Fibroblast of lung (primary cell): ENCODE data around the gene CLEC16A. TPM values are rescaled to one million over a fixed set of nuclear protein-coding genes. Genes with fewer than 3 reads are reported as not detected.
A peak's percentile ranks its signal among the peaks of the same experiment; 100 is the strongest.

Experiments
- DNase-seq, 2 donors: peaks; one replicate each; pipeline versions ENCODE4 v3.0.0 to v3.0.0-alpha.2; 2010; ENCODE audit warnings: low read depth in 2 of 2
- H2AFZ ChIP-seq: 2 replicates; pipeline ENCODE4 v1.5.1; 2012; ENCODE audit warnings: low read length, control low read depth, inconsistent platforms
- H3K27ac ChIP-seq: 2 replicates; pipeline ENCODE4 v1.5.1; 2011; ENCODE audit warnings: low read length, control low read depth; ENCODE audit not compliant: insufficient read depth
- H3K27me3 ChIP-seq: 2 replicates; pipeline ENCODE4 v1.5.1; 2011; ENCODE audit warnings: mild to moderate bottlenecking, low read length; ENCODE audit not compliant: control insufficient read depth, insufficient read depth
- H3K36me3 ChIP-seq: 2 replicates; pipeline ENCODE4 v1.5.1; 2011; ENCODE audit warnings: low read length; ENCODE audit not compliant: control insufficient read depth, insufficient read depth
- H3K4me1 ChIP-seq: 2 replicates; pipeline ENCODE4 v1.5.1; 2011; ENCODE audit warnings: low read length; ENCODE audit not compliant: control insufficient read depth, insufficient read depth; ENCODE audit errors: extremely low read depth
- H3K4me2 ChIP-seq: 2 replicates; pipeline ENCODE4 v1.5.1; 2011; ENCODE audit warnings: low read length, control low read depth; ENCODE audit not compliant: insufficient read depth; ENCODE audit errors: extremely low read depth
- H3K4me3 ChIP-seq, 4 experiments: fragments of 200-600 bp in 1 of 4; sonication (generic) in 1 of 4; replicated peaks in 1 of 4; 2 replicates each; pipeline ENCODE4 v1.5.1; 2011 to 2016; ENCODE audit warnings: low read length in 4 of 4, low read depth in 3 of 4, mild to moderate bottlenecking in 3 of 4, control low read depth in 2 of 4, inconsistent platforms in 1 of 4, mixed read lengths in 1 of 4; ENCODE audit not compliant: insufficient read depth in 1 of 4; ENCODE audit errors: control extremely low read depth in 1 of 4
- H3K79me2 ChIP-seq: 2 replicates; pipeline ENCODE4 v1.5.1; 2012; ENCODE audit warnings: mild to moderate bottlenecking, low read length, inconsistent platforms; ENCODE audit not compliant: control insufficient read depth, insufficient read depth
- H3K9ac ChIP-seq: 2 replicates; pipeline ENCODE4 v1.5.1; 2011; ENCODE audit warnings: mild to moderate bottlenecking, low read length, control low read depth; ENCODE audit not compliant: insufficient read depth
- H3K9me3 ChIP-seq: 2 replicates; pipeline ENCODE4 v1.5.1; 2012; ENCODE audit warnings: low read depth, low read length; ENCODE audit not compliant: control insufficient read depth, insufficient read depth
- H4K20me1 ChIP-seq: 2 replicates; pipeline ENCODE4 v1.5.1; 2011; ENCODE audit warnings: low read length; ENCODE audit not compliant: control insufficient read depth, insufficient read depth; ENCODE audit errors: extremely low read depth
- CTCF ChIP-seq, 2 donors: IDR thresholded peaks in 1 of 2; conservative IDR thresholded peaks in 1 of 2; 1 replicate in 1 of 2; 2 replicates in 1 of 2; pipeline ENCODE4 v1.5.1; 2011 to 2012; ENCODE audit warnings: low read length in 2 of 2, control low read depth in 1 of 2, inconsistent platforms in 1 of 2, low read depth in 1 of 2, mild to moderate bottlenecking in 1 of 2
- EZH2 ChIP-seq: IDR thresholded peaks from 2 replicates; pipeline ENCODE4 v1.5.1; 2012; ENCODE audit warnings: low read length, control low read depth, mild to moderate bottlenecking; ENCODE audit errors: missing control alignments
- polyA plus RNA-seq, 2 donors: library from polyadenylated mRNA; depleted of rRNA in 1 of 2; stranded (reverse) in 1 of 2; unstranded in 1 of 2; fragments of >200 nt; gene quantifications; 2 replicates each; pipeline ENCODE4 v1.2.1, GENCODE V29; 2011 to 2012; ENCODE audit warnings: missing spikeins in 1 of 2
- total RNA-seq: library from RNA; depleted of rRNA; stranded (reverse); fragments of >200 nt; gene quantifications from 2 replicates; pipeline ENCODE4 v1.2.1, GENCODE V29; 2014

The CLEC16A gene
- total and polyA plus RNA-seq, 2 donors (not counting 1 experiment from before 2014, with no cell fraction given): 9.1 to 22.0 TPM

GRCh38 chr16:11004351-11004750 is 60.0 kb downstream of the CLEC16A start:
- Histone ChIP-seq H3K9me3 (no peaks in the 10 kb centered on the region), H3K36me3 (peaks cover 3% of the 10 kb centered on the region), H2AFZ (no peak overlapping the region), H3K4me3 (no peak overlapping the region), H4K20me1 (no peaks in the 10 kb centered on the region), H3K79me2 (no peaks in the 10 kb centered on the region), H3K27me3 (no peaks in the 10 kb centered on the region), H3K4me2 (peak overlapping the region; percentile 42), H3K27ac (peak overlapping the region; percentile 73), H3K4me1 (peaks cover 23% of the 10 kb centered on the region), H3K9ac (no peak overlapping the region)
- TF ChIP-seq EZH2 (no peak), CTCF (conservative IDR thresholded peaks at IDR 0.05 in 1 of 2, IDR thresholded peaks at IDR 0.05 in 1 of 2; ENCODE audit: low read depth in 1 of 2, low read length in 2 of 2) (no peak)
- DNase-seq: peak in 1 of 2 donors; percentile 74

- Histone ChIP-seq H2AFZ (no peak overlapping the region), H3K4me1 (peaks cover 23% of the 10 kb centered on the region), H3K27me3 (no peaks in the 10 kb centered on the region), H3K27ac (peak overlapping the region; percentile 73), H3K9me3 (no peaks in the 10 kb centered on the region), H3K79me2 (no peaks in the 10 kb centered on the region), H3K4me2 (peak overlapping the region; percentile 42), H4K20me1 (no peaks in the 10 kb centered on the region), H3K36me3 (peaks cover 3% of the 10 kb centered on the region), H3K4me3 (no peak overlapping the region), H3K9ac (no peak overlapping the region)
- TF ChIP-seq CTCF (conservative IDR thresholded peaks at IDR 0.05 in 1 of 2, IDR thresholded peaks at IDR 0.05 in 1 of 2; ENCODE audit: low read depth in 1 of 2, low read length in 2 of 2): no peak
- TF ChIP-seq EZH2: no peak
- peak; percentile 51 to 82 for DNase-seq
Observed at GRCh38 chr16:11004973-11005610, 60.7 kb downstream of the CLEC16A start.

- peak; percentile 42 to 63 for DNase-seq
- TF ChIP-seq EZH2 (no peak), CTCF (conservative IDR thresholded peaks at IDR 0.05 in 1 of 2, IDR thresholded peaks at IDR 0.05 in 1 of 2; ENCODE audit: low read depth in 1 of 2, low read length in 2 of 2) (no peak)
- no peak overlapping the region for H3K4me3 ChIP-seq
- no peak overlapping the region for H3K9ac ChIP-seq
- no peak overlapping the region for H2AFZ ChIP-seq
- H3K36me3 ChIP-seq: peaks cover 3% of the 10 kb centered on the region
- H3K9me3 ChIP-seq: no peaks in the 10 kb centered on the region
- peak overlapping the region; percentile 73 for H3K27ac ChIP-seq
- H4K20me1 ChIP-seq: no peaks in the 10 kb centered on the region
- peaks cover 23% of the 10 kb centered on the region for H3K4me1 ChIP-seq
- H3K4me2 ChIP-seq: no peak overlapping the region
- H3K27me3 ChIP-seq: no peaks in the 10 kb centered on the region
- no peaks in the 10 kb centered on the region for H3K79me2 ChIP-seq
Observed at GRCh38 chr16:11005611-11005975, 61.2 kb downstream of the CLEC16A start.
